NCI-H82 treated with DMSO at 0.1 percent for 48 hours (cell line): Measurements from ENCODE around the gene ZSCAN9.
A peak's percentile ranks its signal among the peaks of the same experiment; 100 is the strongest.

Experiments used
- DNase-seq: peaks from one replicate; lab custom pipeline; 2025; ENCODE audit not compliant: unreplicated experiment; lab: John Stamatoyannopoulos, UW

The ZSCAN9 gene

DNA sequence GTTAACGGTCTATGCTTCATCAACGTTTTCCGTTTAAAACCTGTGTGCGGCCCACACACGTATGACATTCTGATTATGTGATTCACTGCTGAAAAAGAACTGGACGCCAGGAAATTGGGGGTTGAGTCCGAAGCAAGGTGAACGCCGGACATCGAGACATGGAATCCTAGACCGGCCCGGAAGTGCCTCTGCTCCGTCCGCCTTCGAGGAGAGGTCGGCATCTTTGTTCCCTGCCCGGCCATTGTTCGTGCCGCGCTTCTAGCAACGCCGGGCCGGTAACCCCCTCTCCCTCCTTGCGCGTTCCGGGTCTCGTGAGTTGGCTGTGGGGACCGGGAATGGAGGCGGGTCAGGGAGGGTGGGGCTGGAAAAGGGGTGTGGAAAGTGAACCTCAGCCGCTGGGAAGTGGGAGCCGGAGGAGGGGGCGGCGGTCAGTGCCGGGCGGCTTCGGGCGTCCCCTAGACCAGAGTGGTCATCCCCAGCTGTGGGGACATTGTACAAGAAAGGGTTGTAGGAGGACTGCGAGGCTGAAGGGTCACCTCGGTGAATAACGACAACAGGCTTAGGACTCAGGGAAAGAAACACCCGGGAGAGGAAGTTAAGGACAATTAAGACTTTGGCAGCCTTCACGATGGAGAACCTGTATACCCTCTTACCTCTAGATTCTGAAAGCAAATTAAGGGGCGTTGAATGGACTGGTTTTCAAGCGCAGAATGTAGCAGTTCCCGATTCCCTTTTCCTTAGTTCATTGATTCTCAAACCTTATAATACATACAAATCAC, at the start of gene ZSCAN9:
ZSCAN9 (plus strand) TSS at position 220 of the 779 bp plus-strand sequence. CDS start 1,810 bp downstream, outside the sequence.
- peak; percentile 80 for DNase-seq

- no peak for DNase-seq
Measured at GRCh38 chr6:28176373-28176772, 48.7 kb upstream of the ZSCAN9 start.

DNA sequence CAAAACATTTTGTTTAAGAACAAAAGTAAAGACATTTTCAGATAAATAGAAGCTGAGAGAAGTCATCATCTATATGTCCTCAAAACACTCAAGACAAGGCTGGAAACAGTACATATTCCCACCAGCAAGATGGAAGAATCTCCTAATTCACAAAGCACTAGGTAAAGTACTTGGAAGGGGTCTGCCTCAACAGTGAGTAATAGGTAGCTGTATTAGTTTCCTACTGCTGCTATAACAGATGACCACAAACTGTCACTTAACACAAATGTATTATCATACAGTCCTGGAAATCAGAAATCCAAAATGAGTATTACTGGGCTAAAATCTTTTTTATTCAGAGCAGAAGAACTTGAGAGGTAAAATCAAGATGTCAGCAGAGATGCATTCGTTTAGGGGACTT, 42.8 kb upstream of the ZSCAN9 start:
- DNase-seq, result no peak

DNA sequence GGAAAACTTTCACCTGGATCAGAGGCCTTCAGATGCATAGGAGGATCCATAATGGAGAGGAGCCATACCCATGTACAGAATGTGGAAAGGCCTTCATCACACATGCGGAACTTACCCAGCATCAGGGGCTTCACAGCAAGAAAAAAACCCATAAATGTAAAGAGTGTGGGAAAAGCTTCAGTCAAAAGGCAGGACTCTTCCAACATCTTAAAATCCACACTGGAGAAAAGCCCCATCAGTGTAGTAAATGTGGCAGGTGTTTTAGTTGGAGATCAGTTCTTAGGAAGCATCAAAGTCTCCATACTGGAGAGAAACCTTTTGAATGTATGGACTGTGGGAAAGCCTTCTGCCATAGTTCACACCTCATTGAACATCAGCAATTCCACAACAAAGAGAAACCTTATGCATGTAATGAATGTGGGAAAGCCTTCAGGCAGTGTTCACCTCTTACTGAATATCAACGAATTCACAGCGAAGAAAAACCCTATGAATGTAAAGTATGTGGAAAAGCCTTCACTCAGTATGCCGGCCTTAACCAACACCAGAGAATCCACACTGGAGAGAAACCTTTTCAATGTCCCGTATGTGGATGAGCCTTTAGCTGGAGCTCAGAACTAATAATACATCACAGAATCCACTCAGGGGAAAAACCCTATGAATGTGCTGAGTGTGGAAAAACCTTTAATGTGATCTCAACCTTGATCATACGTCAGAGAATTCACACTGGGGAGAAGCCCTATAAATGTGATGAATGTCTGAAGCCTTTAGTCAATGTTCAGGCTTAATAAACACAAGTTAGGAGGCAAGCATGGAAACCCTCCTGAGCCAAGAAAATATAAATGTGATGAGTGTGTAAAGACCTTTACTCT, 36.7 kb upstream of the ZSCAN9 start:
- DNase-seq, result no peak

- DNase-seq, result no peak
Measured at GRCh38 chr6:28200020-28200419, 25.1 kb upstream of the ZSCAN9 start.

- no peak for DNase-seq
Measured at GRCh38 chr6:28203201-28203600, 21.9 kb upstream of the ZSCAN9 start.

DNA sequence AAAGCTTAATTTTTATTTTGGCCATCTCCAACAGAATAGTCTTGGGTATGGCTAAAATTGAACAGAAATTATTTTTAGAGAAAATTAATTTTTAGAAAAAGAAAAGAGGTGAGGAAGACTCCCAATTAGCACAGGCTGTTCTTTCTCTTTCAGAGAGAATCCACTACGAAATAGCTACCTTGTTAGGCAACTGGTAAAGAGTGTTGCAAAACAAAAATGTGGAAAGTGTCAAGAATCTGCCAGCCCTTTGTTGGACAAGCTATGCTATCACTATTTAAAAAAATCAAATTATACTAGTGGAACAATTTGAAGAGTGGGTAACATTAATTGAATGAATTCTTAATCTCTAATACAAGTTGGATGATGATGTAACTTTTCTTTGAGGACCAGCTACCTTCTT, 19.2 kb upstream of the ZSCAN9 start:
- no peak for DNase-seq

- no peak for DNase-seq
Measured at GRCh38 chr6:28206527-28206926, 18.5 kb upstream of the ZSCAN9 start.

DNA sequence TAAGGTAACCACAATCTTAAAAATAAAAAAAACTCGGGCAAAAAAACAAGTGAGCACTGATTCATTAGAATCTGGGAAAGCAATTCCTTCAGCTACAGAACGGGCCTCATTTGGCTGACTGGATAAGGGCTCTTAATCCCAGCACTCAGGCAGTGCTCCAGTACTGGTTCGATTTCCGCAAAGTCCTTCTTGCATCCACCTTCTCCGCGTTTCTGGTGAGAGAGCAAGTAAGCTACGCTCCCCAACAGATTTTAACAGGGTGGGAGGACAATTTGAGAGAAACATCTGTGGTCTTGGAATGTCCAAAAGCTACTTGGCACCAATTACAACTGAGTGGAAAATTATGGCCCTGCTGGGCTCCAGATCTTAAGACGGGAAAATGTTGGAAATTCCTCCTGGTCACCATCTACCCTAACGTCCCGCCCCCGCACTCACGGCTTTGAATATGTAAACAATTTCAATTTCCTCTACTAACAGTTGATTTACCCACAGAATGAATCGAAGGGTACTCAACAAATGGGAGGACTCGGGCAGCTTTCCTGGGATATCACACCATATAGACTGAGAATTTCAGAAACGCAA, 18.1 kb upstream of the ZSCAN9 start:
- no peak for DNase-seq

DNA sequence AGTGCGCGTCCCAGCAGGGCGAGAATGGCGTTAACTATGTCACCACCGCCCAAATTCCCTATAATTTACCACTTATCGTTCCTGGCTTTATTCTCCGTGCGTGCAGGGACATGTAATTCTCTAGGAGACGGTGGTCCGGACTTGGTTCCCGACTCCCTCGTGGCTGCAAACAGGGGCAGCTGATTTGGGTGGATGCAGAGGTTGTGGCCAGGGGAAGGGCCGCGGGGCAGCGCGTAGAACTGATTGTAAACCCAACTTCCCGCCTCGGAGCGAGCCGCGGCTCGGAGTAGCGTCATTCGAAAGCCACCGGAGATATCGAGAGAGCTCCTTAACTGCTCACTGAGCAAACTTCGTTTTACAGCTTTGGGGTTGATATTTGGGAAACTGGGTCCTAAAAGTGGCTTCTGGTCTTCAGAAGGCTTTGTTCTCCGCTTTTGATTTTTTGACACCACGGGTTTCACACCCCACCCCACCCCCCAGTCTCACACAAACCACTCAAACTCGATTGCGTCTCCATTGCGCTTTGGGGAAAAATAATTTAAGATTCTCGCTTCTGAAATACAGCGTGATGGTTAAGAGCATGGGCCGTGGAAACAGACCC, 17.5 kb upstream of the ZSCAN9 start:
- DNase-seq, result no peak

DNA sequence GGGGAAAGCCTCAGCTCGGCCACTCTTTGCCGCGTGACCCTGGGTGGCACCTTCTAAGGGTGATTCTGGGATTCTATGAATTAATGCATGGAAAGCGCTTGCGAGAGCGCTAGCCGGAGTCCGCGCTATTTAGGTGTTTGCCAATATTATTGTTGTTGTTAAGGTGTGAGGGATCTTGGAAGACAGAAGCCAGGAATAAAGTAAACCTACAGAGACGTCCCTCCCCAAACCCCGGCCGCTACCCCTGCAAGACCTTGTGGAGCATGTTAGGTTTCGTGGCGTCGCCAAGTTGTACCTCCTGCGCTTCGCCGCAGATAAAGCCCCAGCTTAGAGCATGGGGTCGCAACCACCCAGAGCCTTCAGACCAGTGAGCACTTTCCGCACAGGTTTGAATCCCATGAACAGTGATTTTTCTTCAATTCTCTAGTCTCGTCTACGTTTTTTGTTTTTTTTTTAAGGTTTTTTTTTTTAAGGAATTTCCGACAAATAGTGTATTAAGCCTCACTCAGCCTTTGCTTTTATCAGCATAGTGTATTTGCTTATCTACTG, 16.9 kb upstream of the ZSCAN9 start:
- no peak for DNase-seq

- DNase-seq, result no peak
Measured at GRCh38 chr6:28209753-28210535, 15.1 kb upstream of the ZSCAN9 start.

GRCh38 chr6:28211840-28212509, 13.1 kb upstream of the ZSCAN9 start:
- no peak for DNase-seq

DNA sequence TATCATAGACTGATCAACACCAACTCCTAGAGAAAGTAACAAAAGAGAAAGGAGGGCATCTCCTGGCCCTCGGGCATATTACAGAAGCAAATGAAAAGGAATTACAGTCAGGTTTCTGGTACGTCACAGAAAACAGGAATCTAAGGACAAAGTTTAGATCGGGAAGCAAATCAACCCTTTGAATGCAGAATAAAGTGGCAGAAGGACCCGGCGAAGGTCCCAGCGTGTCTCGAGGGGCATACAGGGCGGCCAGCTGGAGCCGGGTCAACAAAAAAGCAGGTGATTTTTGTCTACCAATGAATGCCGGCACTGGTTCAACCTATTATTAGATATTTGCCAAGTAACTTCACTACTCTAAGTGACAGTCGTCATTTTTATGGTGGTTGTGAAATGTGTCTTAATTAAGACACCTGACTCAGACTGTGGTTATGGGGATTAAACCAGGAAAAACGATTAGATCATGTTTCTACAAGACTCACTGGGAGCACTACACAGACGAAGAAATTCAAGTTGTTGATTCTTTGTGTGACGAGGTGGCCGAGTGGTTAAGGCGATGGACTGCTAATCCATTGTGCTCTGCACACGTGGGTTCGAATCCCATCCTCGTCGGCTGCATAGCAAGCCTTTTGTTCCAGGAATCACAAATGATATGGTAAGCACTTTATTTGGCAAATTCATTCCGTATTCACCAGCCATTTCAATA, 12.4 kb upstream of the ZSCAN9 start:
- no peak for DNase-seq

DNA sequence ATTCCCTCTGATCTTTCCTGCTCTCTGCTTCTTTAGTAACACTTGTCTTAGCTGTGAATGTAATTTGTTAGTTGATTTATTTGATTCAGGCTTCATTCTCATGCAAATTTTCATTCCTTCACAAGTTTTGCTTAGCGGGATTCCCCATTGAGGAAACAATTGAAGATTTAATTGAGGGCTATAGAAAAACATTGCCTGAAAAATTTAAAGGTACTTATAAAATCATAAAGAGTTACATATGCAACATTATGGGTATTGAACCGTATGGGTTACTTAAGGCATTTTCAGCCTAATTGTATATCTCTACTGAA, 11.9 kb upstream of the ZSCAN9 start:
- no peak for DNase-seq

GRCh38 chr6:28215425-28215824, 9.7 kb upstream of the ZSCAN9 start:
- no peak for DNase-seq

GRCh38 chr6:28217890-28218289, 7.2 kb upstream of the ZSCAN9 start:
- no peak for DNase-seq

- peak; percentile 26 for DNase-seq
Measured at GRCh38 chr6:28218312-28219248, 6.5 kb upstream of the ZSCAN9 start.
